GM10266 (cell line): ENCODE measurements around the gene HRH2.

ENCODE experiments used
- DNase-seq: peaks from one replicate; pipeline ENCODE4 v3.0.0; 2012; ENCODE audit errors: extremely low spot score
- CTCF ChIP-seq: IDR thresholded peaks from 2 replicates; pipeline ENCODE4 v1.5.1; 2012; ENCODE audit warnings: mild to moderate bottlenecking, low read depth; ENCODE audit not compliant: control insufficient read depth, insufficient read depth; ENCODE audit errors: missing control alignments

HRH2 gene

GRCh38 chr5:175688352-175689146, 30.7 kb downstream of the HRH2 start:
- no peak for TF ChIP-seq CTCF
- no peak for DNase-seq

GRCh38 chr5:175689147-175689991, 31.5 kb downstream of the HRH2 start:
- DNase-seq, result no peak
- TF ChIP-seq CTCF, result no peak

- TF ChIP-seq CTCF, result no peak
- no peak for DNase-seq
Measured at GRCh38 chr5:175690025-175690424, 32.2 kb downstream of the HRH2 start.

GRCh38 chr5:175690586-175690985, 32.7 kb downstream of the HRH2 start:
- TF ChIP-seq CTCF, result no peak
- DNase-seq, result no peak

- no peak for TF ChIP-seq CTCF
- DNase-seq, result no peak
Measured at GRCh38 chr5:175691761-175692160, 33.9 kb downstream of the HRH2 start.

- no peak for DNase-seq
- TF ChIP-seq CTCF, result no peak
Measured at GRCh38 chr5:175692235-175692995, 34.5 kb downstream of the HRH2 start.
